HG03196 (cell line): ENCODE data around the gene CLOCK.

ENCODE experiments used
- ATAC-seq: cut with Tn5 transposase; IDR thresholded peaks from one replicate; pipeline ENCODE4 v1.9.1; 2021; ENCODE audit not compliant: unreplicated experiment

CLOCK gene

GRCh38 chr4:55424791-55425190 is 121.9 kb downstream of the CLOCK start:
- ATAC-seq, result no peak

GRCh38 chr4:55416176-55416575 is 130.5 kb downstream of the CLOCK start:
- no peak for ATAC-seq

- ATAC-seq, result no peak
These were observed 135.1 kb downstream of the CLOCK start for GRCh38 chr4:55411621-55412020.

GRCh38 chr4:55410431-55410830 is 136.3 kb downstream of the CLOCK start:
- ATAC-seq, result no peak

GRCh38 chr4:55409468-55410171 is 137.1 kb downstream of the CLOCK start:
- peak; percentile 64 for ATAC-seq

DNA sequence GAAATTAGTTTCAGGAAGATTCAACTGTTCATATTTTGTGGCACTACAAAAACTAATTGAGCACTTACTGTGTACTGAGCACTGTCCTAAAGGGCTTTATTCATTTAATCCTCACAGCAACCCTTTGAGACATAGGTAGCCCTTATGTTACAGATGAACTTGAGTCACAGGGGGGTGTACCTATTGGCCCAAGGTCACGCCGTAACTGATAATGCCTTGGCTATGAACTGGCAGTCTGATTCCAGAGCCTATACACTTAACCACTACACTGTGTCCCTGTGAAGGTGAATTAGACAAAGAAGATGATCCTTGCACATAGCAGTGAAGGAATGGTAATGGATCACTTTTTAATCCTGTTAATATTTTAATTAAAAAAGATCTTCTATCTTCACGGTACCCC is 138.9 kb downstream of the CLOCK start:
- no peak for ATAC-seq

DNA sequence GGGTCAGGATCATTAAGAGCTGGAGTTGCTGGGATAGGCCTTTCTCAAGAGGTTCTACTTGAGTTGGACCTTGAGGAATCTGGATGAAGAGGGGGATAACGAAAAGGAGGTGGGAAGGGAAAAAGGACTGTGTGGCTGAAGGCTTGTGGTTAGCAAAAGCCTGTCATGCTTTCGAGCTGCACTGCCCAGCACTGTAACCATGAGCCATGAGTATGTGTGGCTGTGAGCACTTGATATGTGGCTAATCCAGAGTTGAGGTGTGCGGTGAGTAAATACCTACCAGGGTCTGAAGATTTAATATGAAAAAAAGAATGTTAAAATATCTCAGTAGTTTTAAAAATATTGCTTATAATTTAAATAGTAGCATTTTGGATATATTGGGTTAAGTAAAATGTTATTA is 139.6 kb downstream of the CLOCK start:
- ATAC-seq, result no peak

GRCh38 chr4:55406545-55406944 is 140.2 kb downstream of the CLOCK start:
- no peak for ATAC-seq

GRCh38 chr4:55405073-55405472 is 141.6 kb downstream of the CLOCK start:
- no peak for ATAC-seq

GRCh38 chr4:55399581-55399980 is 147.1 kb downstream of the CLOCK start:
- ATAC-seq, result no peak

- no peak for ATAC-seq
These were observed 147.7 kb downstream of the CLOCK start for GRCh38 chr4:55398966-55399365.

- no peak for ATAC-seq
These were observed 148.2 kb downstream of the CLOCK start for GRCh38 chr4:55398461-55398860.

- no peak for ATAC-seq
These were observed 149.0 kb downstream of the CLOCK start for GRCh38 chr4:55397520-55398321.

DNA sequence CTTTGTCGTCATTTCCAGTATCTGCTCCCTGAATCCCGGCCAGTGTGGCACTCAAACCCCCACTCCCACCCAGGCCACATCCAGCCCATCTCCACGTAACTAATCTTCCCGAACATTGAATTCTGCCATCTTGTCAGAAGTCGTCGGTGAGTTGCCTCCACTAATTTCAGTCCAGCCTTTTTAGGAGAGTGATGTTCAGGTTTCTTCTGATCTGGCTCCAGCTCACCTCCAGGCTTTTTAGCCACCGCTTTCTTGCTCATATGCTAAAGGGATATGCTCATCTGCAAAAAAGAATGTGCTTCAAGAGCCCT is 149.6 kb downstream of the CLOCK start:
- no peak for ATAC-seq

DNA sequence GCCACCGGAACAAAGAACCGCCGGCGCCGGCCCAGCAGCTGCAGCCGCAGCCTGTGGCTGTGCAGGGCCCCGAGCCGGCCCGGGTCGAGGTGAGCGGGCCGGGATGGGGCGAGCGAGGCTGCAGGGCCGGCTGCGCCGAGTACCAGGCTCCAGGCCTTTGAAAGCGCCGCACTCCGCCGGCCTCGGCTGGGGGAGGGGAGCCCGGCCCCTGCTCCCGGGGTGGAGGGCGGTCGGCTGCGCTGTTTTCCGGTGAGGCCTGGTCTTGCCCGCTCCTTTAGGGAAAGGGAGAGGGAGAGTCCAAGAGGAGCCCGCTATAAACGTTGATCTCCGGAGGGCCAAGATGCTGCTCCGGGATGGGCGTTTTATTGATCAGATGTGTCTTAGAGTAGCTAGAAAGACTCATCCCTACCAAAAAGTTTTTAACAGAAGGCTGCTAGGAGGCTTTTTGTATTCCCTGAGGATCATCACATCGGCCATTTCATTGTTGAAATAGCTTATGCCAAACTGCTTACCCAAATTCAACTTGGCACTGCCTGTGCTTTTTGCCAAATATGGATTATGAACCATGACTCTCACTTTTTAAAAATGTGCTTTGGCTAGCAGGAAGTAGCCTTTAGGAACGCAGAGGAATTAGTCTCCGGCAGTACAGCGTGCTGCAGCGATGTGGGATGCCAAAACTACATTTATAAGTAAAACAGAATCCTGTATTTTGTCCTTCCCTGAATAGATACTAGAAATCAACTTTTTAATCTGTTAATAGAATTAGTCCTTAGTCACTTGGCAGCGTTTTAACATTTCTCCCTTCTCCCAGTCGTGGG is 150.2 kb downstream of the CLOCK start:
- ATAC-seq, result peak; percentile 29

DNA sequence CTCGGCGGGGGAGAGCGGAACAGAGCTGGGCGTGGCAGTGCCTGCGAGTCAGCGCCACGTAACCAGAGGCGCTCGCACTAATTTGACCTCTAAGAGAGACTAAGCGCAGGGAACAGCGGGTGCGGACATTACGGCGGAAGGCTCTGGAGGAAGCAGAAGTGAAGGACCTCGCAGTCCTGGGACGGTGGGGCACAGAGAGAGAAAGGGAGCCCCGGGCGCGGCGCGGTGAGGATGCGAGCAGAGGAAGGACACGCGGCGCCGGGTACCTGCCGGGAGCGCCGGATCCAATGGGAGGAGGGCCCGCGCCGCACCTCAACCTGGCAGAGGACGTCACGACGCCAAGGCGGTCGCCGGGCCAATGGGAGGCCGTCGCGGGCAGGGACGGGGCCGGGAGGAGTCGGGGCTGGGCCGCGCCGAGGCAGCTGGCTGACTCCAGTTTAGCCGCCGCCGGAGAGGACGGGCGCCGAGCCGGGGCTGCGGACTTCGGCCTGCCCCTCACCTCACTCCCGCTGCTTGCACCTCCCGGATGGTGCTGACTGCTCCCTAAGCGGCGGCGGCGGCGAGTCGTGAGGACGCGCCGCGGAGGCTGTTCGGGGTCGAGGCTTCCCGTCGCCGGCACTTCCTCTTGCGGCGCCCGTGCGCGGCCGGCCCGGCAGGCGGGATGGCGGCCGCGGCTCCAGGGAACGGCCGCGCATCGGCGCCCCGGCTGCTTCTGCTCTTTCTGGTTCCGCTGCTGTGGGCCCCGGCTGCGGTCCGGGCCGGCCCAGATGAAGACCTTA is 151.0 kb downstream of the CLOCK start, which contains the start of gene TMEM165:
TSS of gene TMEM165 (plus strand) at position 429 of the 779 bp plus-strand sequence. CDS start at position 662, 233 bp downstream.
- peak; percentile 95 for ATAC-seq

- no peak for ATAC-seq
These were observed 151.5 kb downstream of the CLOCK start for GRCh38 chr4:55395218-55395528.

DNA sequence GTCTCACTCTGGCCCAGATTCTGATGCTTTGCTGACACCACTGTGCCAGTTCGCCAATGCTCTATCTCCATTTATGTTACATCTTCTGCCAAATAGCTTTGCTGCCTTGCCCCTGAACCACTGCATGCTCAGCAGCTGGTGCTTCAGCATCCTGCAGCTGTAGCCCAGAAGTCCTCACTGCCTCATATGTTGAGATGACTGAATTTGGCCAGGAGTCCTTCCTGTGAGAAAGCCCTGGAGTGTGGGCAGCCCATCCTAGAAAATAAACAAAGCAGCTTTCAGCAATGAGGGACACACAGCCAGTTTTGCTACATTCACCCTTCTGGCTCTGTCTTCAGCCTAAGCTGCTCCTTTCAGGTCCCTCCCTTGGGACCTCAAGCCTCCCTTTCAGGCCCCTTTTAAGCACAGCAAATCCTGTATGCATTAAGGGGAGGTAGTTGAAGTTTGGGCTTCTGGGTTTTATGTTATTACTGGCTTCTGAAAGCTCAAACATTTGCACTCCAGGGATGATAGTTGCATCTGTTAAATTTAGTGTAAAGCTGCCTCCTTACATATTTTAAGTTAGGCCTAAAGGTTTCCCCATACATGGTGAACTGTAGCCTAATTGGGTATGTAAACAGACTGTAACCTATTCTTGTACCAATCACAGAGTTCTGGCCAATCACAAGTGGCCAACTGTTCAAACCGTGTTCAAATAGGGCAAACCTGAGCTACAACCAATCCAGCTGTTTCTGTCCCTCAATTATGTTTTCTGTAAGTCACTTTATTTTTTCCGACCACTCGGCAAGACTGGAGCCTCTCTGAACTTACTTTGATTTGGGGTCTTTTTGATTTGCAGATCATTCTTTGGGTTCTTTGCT is 153.0 kb downstream of the CLOCK start:
- ATAC-seq, result no peak

GRCh38 chr4:55386840-55387239 is 159.9 kb downstream of the CLOCK start:
- ATAC-seq, result no peak

- peak; percentile 61 for ATAC-seq
These were observed 160.6 kb downstream of the CLOCK start for GRCh38 chr4:55386073-55386472.
